CD4-positive, alpha-beta T cell (primary cell): ENCODE data around the gene DVL1. TPM values are rescaled to one million over a fixed set of nuclear protein-coding genes. Genes with fewer than 3 reads are reported as not detected.
"Not testable (repeated sequence)": the region's sequence is repeated elsewhere in the genome, so short reads cannot be mapped to it uniquely, and the experiment has no call there.

Experiments used
- ATAC-seq: fragments of 200-7000 bp; cut with Tn5 transposase; one replicate; pipeline ENCODE4 v1.10.0; 2022; ENCODE audit warnings: mild to moderate bottlenecking; ENCODE audit not compliant: poor library complexity
- CTCF ChIA-PET: fragments of 350-600 bp; sonication (Branson Sonifier 250); formaldehyde crosslinking; loops from one replicate; lab custom pipeline; 2021; ENCODE audit warnings: antibody characterized with exemption, inconsistent platforms; lab: Charles Lee
- POLR2A ChIA-PET: fragments of 350-600 bp; sonication (Branson Sonifier 250); formaldehyde crosslinking; loops from one replicate; lab custom pipeline; 2021; ENCODE audit warnings: antibody characterized with exemption, inconsistent platforms; lab: Charles Lee
- DNase-seq, 14 experiments: peaks; one replicate each; pipeline ENCODE4 v3.0.0-alpha.2; 2013 to 2020; ENCODE audit warnings: mixed read lengths in 2 of 14
- H3K27ac ChIP-seq, 2 donors: one replicate each; pipeline versions ENCODE4 v1.5.1 to v1.7.0; 2013; ENCODE audit warnings: low read length in 2 of 2, low read depth in 1 of 2, mild to moderate bottlenecking in 1 of 2
- H3K27me3 ChIP-seq, 2 experiments: 1 replicate in 1 of 2; 2 replicates in 1 of 2; pipeline versions ENCODE4 v1.6.1 to v1.7.0; 2013; ENCODE audit warnings: low read length in 2 of 2, control low read depth in 1 of 2, mild to moderate bottlenecking in 1 of 2, moderate library complexity in 1 of 2; ENCODE audit not compliant: insufficient read depth in 2 of 2, control insufficient read depth in 1 of 2
- H3K36me3 ChIP-seq: one replicate; pipeline ENCODE4 v1.6.1; 2013; ENCODE audit warnings: low read length, control low read depth; ENCODE audit not compliant: insufficient read depth
- H3K4me1 ChIP-seq: one replicate; pipeline ENCODE4 v1.6.1; 2013; ENCODE audit warnings: low read length, control low read depth; ENCODE audit not compliant: insufficient read depth
- H3K4me3 ChIP-seq: one replicate; pipeline ENCODE4 v1.5.1; 2013; ENCODE audit warnings: mild to moderate bottlenecking, low read length, moderate library complexity
- H3K9me3 ChIP-seq, 2 experiments: 1 replicate in 1 of 2; 2 replicates in 1 of 2; pipeline versions ENCODE4 v1.6.1 to v1.7.0; 2013; ENCODE audit warnings: low read length in 2 of 2, mild to moderate bottlenecking in 2 of 2, control low read depth in 1 of 2, moderate library complexity in 1 of 2; ENCODE audit not compliant: control insufficient read depth in 1 of 2, insufficient read depth in 1 of 2
- H3K27ac Mint-ChIP-seq: one replicate; pipeline ENCODE4 v1.8.0; 2020; ENCODE audit warnings: mixed read lengths
- H3K27me3 Mint-ChIP-seq: one replicate; pipeline ENCODE4 v1.8.0; 2021; ENCODE audit warnings: mixed read lengths
- H3K36me3 Mint-ChIP-seq: one replicate; pipeline ENCODE4 v1.8.0; 2021; ENCODE audit warnings: low read depth, mixed read lengths
- H3K4me1 Mint-ChIP-seq: one replicate; pipeline ENCODE4 v1.8.0; 2021; ENCODE audit warnings: low read depth, mixed read lengths
- H3K4me3 Mint-ChIP-seq: one replicate; pipeline ENCODE4 v1.8.0; 2020; ENCODE audit warnings: mild to moderate bottlenecking, mixed read lengths
- H3K9me3 Mint-ChIP-seq: one replicate; pipeline ENCODE4 v1.8.0; 2020; ENCODE audit warnings: mixed read lengths
- CTCF ChIP-seq: fragments of 200-600 bp; IDR thresholded peaks from one replicate; pipeline ENCODE4 v1.8.0; 2022; ENCODE audit warnings: antibody characterized with exemption, mild to moderate bottlenecking
- intact Hi-C, 2 experiments: fragments of 100-400 bp; cut with DNase I in 1 of 2; cut with micrococcal nuclease in 1 of 2; formaldehyde crosslinking; loops; one replicate each; pipeline versions ENCODE4 v1.15.1 to v1.9.0; 2023 to 2025; cut with DNase I, micrococcal nuclease
- total RNA-seq, 174 experiments: library from RNA in 2 of 174; stranded (reverse) in 2 of 174; gene quantifications; one replicate each; pipeline ENCODE4 v1.2.3 and lab custom pipeline; 2021 to 2026

The DVL1 gene
- total RNA-seq, 2 experiments from 2014 or later, result 44.9 to 45.5 TPM

- Mint-ChIP-seq H3K27ac (no peak overlapping the region), H3K36me3 (peaks cover 32% of the 10 kb centered on the region), H3K27me3 (no peaks in the 10 kb centered on the region), H3K4me1 (peaks cover 4% of the 10 kb centered on the region), H3K9me3 (no peaks in the 10 kb centered on the region), H3K4me3 (peak overlapping the region; percentile 15)
- H3K9me3 ChIP-seq, result peaks cover 0 to 4% of the 10 kb centered on the region in 2 experiments
- peaks cover 36% of the 10 kb centered on the region for H3K4me1 ChIP-seq
- H3K27ac ChIP-seq, result no peak overlapping the region
- DNase-seq (no peak), ATAC-seq (no peak)
- POLR2A ChIA-PET, result no interaction called here
- no peaks in the 10 kb centered on the region for H3K27me3 ChIP-seq
- CTCF ChIA-PET, result no interaction called here
- TF ChIP-seq CTCF, result no peak
- peaks cover 67% of the 10 kb centered on the region for H3K36me3 ChIP-seq
- no peak overlapping the region for H3K4me3 ChIP-seq
- intact Hi-C loops, result no loop called here
These were observed 31.0 kb downstream of the DVL1 start for GRCh38 chr1:1318131-1318652.

GRCh38 chr1:1317420-1317819, 31.8 kb downstream of the DVL1 start:
- H3K4me3 ChIP-seq, result no peak overlapping the region
- no peaks in the 10 kb centered on the region for H3K9me3 Mint-ChIP-seq
- no peaks in the 10 kb centered on the region for H3K27me3 Mint-ChIP-seq
- intact Hi-C loops, result no loop called here
- H3K27ac ChIP-seq, result no peak overlapping the region
- H3K36me3 Mint-ChIP-seq, result peaks cover 32% of the 10 kb centered on the region
- ATAC-seq, result no peak
- CTCF ChIA-PET, result no interaction called here
- peaks cover 75% of the 10 kb centered on the region for H3K36me3 ChIP-seq
- H3K4me1 ChIP-seq, result peaks cover 30% of the 10 kb centered on the region
- H3K27ac Mint-ChIP-seq, result peak overlapping the region; percentile 8
- H3K9me3 ChIP-seq, result peaks cover 0 to 4% of the 10 kb centered on the region in 2 experiments
- no peak for TF ChIP-seq CTCF
- H3K4me1 Mint-ChIP-seq, result no peaks in the 10 kb centered on the region
- DNase-seq, result no peak
- H3K4me3 Mint-ChIP-seq, result no peak overlapping the region
- H3K27me3 ChIP-seq, result no peaks in the 10 kb centered on the region
- POLR2A ChIA-PET, result no interaction called here

- ATAC-seq, intact Hi-C loops, H3K27me3 ChIP-seq, H3K9me3 ChIP-seq, H3K27ac ChIP-seq, DNase-seq, H3K4me3 Mint-ChIP-seq, H3K27ac Mint-ChIP-seq, H3K9me3 Mint-ChIP-seq, H3K4me1 Mint-ChIP-seq, H3K4me3 ChIP-seq, H3K27me3 Mint-ChIP-seq, CTCF ChIA-PET, POLR2A ChIA-PET: not testable (repeated sequence)
- peaks cover 76% of the 10 kb centered on the region for H3K36me3 ChIP-seq
- peaks cover 37% of the 10 kb centered on the region for H3K36me3 Mint-ChIP-seq
- peaks cover 18% of the 10 kb centered on the region for H3K4me1 ChIP-seq
These were observed 33.0 kb downstream of the DVL1 start for GRCh38 chr1:1316199-1316598.

- TF ChIP-seq CTCF, result no peak
- DNase-seq (no peak), ATAC-seq (no peak)
- Mint-ChIP-seq H3K9me3 (no peaks in the 10 kb centered on the region), H3K27ac (no peak overlapping the region), H3K4me3 (no peak overlapping the region), H3K36me3 (peaks cover 37% of the 10 kb centered on the region), H3K27me3 (no peaks in the 10 kb centered on the region), H3K4me1 (peaks cover 4% of the 10 kb centered on the region)
- Histone ChIP-seq H3K9me3 (no peaks in the 10 kb centered on the region), H3K4me3 (no peak overlapping the region), H3K4me1 (peaks cover 11% of the 10 kb centered on the region), H3K36me3 (peaks cover 76% of the 10 kb centered on the region), H3K27me3 (no peaks in the 10 kb centered on the region), H3K27ac (no peak overlapping the region)
- CTCF ChIA-PET, result no interaction called here
- intact Hi-C loops, result no loop called here
- POLR2A ChIA-PET, result no interaction called here
These were observed 33.7 kb downstream of the DVL1 start for GRCh38 chr1:1315435-1315954.
